GM19438 (cell line): ENCODE measurements around the gene TTC24.

Experiments
- ATAC-seq: cut with Tn5 transposase; IDR thresholded peaks from one replicate; pipeline ENCODE4 v1.9.1; 2021; ENCODE audit warnings: low read depth; ENCODE audit not compliant: unreplicated experiment

TTC24 gene

GRCh38 chr1:156632355-156632754 lies 52.8 kb downstream of the TTC24 start:
- ATAC-seq, result no peak
